SK-N-SH (cell line): ENCODE results near the gene ZNF878. TPM values are rescaled to one million over a fixed set of nuclear protein-coding genes. Genes with fewer than 3 reads are reported as not detected.

Source experiments
- CTCF ChIA-PET: fragments of 300-600, 350-600 bp; formaldehyde crosslinking; extraction: SDS; loops from one replicate; lab custom pipeline; 2021; lab: Yijun Ruan, JAX
- POLR2A ChIA-PET: fragments of 350-600 bp; sonication (Branson Sonifier 250); formaldehyde crosslinking; extraction: SDS; loops from one replicate; lab custom pipeline; 2020; ENCODE audit warnings: antibody characterized with exemption, inconsistent platforms; lab: Yijun Ruan, JAX
- DNase-seq: peaks from one replicate; pipeline ENCODE4 v3.0.0; 2012
- H2AFZ ChIP-seq: fragments of 200-600 bp; sonication (generic); 2 replicates; pipeline ENCODE4 v1.8.1; 2016; ENCODE audit warnings: antibody characterized with exemption, mild to moderate bottlenecking, low read depth
- H3F3A ChIP-seq: fragments of 200-600 bp; sonication (generic); replicated peaks from 2 replicates; pipeline ENCODE3; 2016; ENCODE audit warnings: antibody characterized with exemption, mild to moderate bottlenecking; ENCODE audit not compliant: insufficient read depth
- H3K27ac ChIP-seq, 2 experiments: fragments of 200-500 bp in 1 of 2; fragments of 200-600 bp in 1 of 2; sonication (Bioruptor generic) in 1 of 2; sonication (generic), shearing (Covaris generic) in 1 of 2; 2 replicates each; pipeline versions ENCODE4 v1.5.1 to v1.6.1; 2014 to 2016; ENCODE audit warnings: low read depth in 2 of 2, inconsistent platforms in 1 of 2, low read length in 1 of 2, mild to moderate bottlenecking in 1 of 2, mixed read lengths in 1 of 2
- H3K27me3 ChIP-seq: fragments of 200-600 bp; sonication (generic), shearing (Covaris generic); 2 replicates; pipeline ENCODE4 v1.6.1; 2016; ENCODE audit warnings: mixed run types; ENCODE audit not compliant: insufficient read depth
- H3K36me3 ChIP-seq, 2 experiments: fragments of 200-500 bp in 1 of 2; fragments of 200-600 bp in 1 of 2; sonication (Bioruptor generic) in 1 of 2; sonication (generic) in 1 of 2; replicated peaks in 1 of 2; 2 replicates each; pipeline versions ENCODE3 to v1.5.1; 2014 to 2016; ENCODE audit warnings: low read length in 1 of 2, mild to moderate bottlenecking in 1 of 2; ENCODE audit not compliant: insufficient read depth in 2 of 2, control insufficient read depth in 1 of 2
- H3K4me1 ChIP-seq, 2 experiments: fragments of 200-500 bp in 1 of 2; fragments of 200-600 bp in 1 of 2; sonication (Bioruptor generic) in 1 of 2; sonication (generic), shearing (Covaris generic) in 1 of 2; 2 replicates each; pipeline versions ENCODE4 v1.5.1 to v1.6.1; 2014 to 2016; ENCODE audit warnings: low read depth in 1 of 2, low read length in 1 of 2, mixed run types in 1 of 2; ENCODE audit not compliant: insufficient read depth in 2 of 2, control insufficient read depth in 1 of 2
- H3K4me2 ChIP-seq: fragments of 200-600 bp; sonication (generic), shearing (Covaris generic); 2 replicates; pipeline ENCODE4 v1.6.1; 2017; ENCODE audit warnings: mixed run types
- H3K4me3 ChIP-seq, 2 experiments: fragments of 200-500 bp in 1 of 2; fragments of 200-600 bp in 1 of 2; sonication (Bioruptor generic) in 1 of 2; sonication (generic), shearing (Covaris generic) in 1 of 2; 2 replicates each; pipeline versions ENCODE4 v1.5.1 to v1.8.1; 2014 to 2016; ENCODE audit warnings: low read depth in 2 of 2, inconsistent platforms in 1 of 2, low read length in 1 of 2, mild to moderate bottlenecking in 1 of 2, mixed read lengths in 1 of 2, moderate library complexity in 1 of 2
- H3K79me2 ChIP-seq: fragments of 200-600 bp; sonication (generic); 2 replicates; pipeline ENCODE4 v1.8.1; 2017; ENCODE audit warnings: mild to moderate bottlenecking; ENCODE audit not compliant: insufficient read depth
- H3K9ac ChIP-seq: fragments of 200-600 bp; sonication (generic); 2 replicates; pipeline ENCODE4 v1.6.1; 2017; ENCODE audit warnings: mixed run types
- H3K9me2 ChIP-seq: fragments of 200-600 bp; sonication (generic); 2 replicates; pipeline ENCODE4 v1.6.1; 2017; ENCODE audit warnings: mixed run types
- H3K9me3 ChIP-seq: fragments of 200-600 bp; sonication (generic); 2 replicates; pipeline ENCODE4 v1.6.1; 2017; ENCODE audit warnings: mixed run types, mild to moderate bottlenecking, moderate library complexity
- H4K20me1 ChIP-seq: fragments of 200-600 bp; sonication (generic); 2 replicates; pipeline ENCODE4 v1.6.1; 2017; ENCODE audit warnings: mild to moderate bottlenecking, mixed run types; ENCODE audit not compliant: insufficient read depth
- ELF1 ChIP-seq: IDR thresholded peaks from 2 replicates; pipeline ENCODE4 v1.4.0; 2012
- FOXJ3 ChIP-seq: sonication (generic); formaldehyde crosslinking; IDR thresholded peaks from 2 replicates; pipeline ENCODE4 v1.5.1; 2020; ENCODE audit warnings: mild to moderate bottlenecking, missing genetic modification reagents
- FOXM1 ChIP-seq: IDR thresholded peaks from 2 replicates; pipeline ENCODE4 v1.4.0; 2012; ENCODE audit warnings: low read depth, mild to moderate bottlenecking
- GABPA ChIP-seq: IDR thresholded peaks from 2 replicates; pipeline ENCODE4 v1.4.0; 2012; ENCODE audit warnings: low read depth, mild to moderate bottlenecking
- GATA2 ChIP-seq: sonication (generic); formaldehyde crosslinking; IDR thresholded peaks from 2 replicates; pipeline ENCODE4 v1.5.0; 2020; ENCODE audit warnings: mild to moderate bottlenecking, missing genetic modification reagents
- IRF3 ChIP-seq: fragments of 150-350 bp; IDR thresholded peaks from 2 replicates; pipeline ENCODE4 v1.6.1; 2016; ENCODE audit warnings: mild to moderate bottlenecking, low read depth, low read length
- MXI1 ChIP-seq: IDR thresholded peaks from 2 replicates; pipeline ENCODE4 v1.6.1; 2012; ENCODE audit warnings: mild to moderate bottlenecking, low read depth, low read length, improper control_type of control experiment
- NRF1 ChIP-seq: IDR thresholded peaks from 2 replicates; pipeline ENCODE4 v1.6.1; 2012; ENCODE audit warnings: low read depth, mild to moderate bottlenecking, low read length
- POLR2AphosphoS5 ChIP-seq: IDR thresholded peaks from 2 replicates; pipeline ENCODE4 v1.6.1; 2012; ENCODE audit warnings: low read depth, low read length
- RAD21 ChIP-seq: IDR thresholded peaks from 2 replicates; pipeline ENCODE4 v1.6.1; 2012; ENCODE audit warnings: mild to moderate bottlenecking, low read length
- RCOR1 ChIP-seq: fragments of 150-350 bp; IDR thresholded peaks from 2 replicates; pipeline ENCODE4 v1.6.1; 2017; ENCODE audit warnings: antibody characterized with exemption, low read length
- REST ChIP-seq: IDR thresholded peaks from 2 replicates; pipeline ENCODE4 v1.6.1; 2012; ENCODE audit warnings: mild to moderate bottlenecking, low read depth, low read length, moderate library complexity
- RFX5 ChIP-seq: IDR thresholded peaks from 2 replicates; pipeline ENCODE4 v1.6.1; 2012; ENCODE audit warnings: mild to moderate bottlenecking, improper control_type of control experiment, low read length
- SIN3A ChIP-seq: IDR thresholded peaks from 2 replicates; pipeline ENCODE4 v1.6.1; 2012; ENCODE audit warnings: low read depth, mild to moderate bottlenecking, low read length, moderate library complexity, borderline replicate concordance
- USF1 ChIP-seq: IDR thresholded peaks from 2 replicates; pipeline ENCODE4 v1.4.0; 2012; ENCODE audit warnings: low read depth, borderline replicate concordance
- USF2 ChIP-seq: fragments of 150-350 bp; IDR thresholded peaks from 2 replicates; pipeline ENCODE4 v1.6.1; 2017; ENCODE audit warnings: antibody characterized with exemption, low read length, low read depth, borderline replicate concordance
- ZBTB33 ChIP-seq: IDR thresholded peaks from 2 replicates; pipeline ENCODE4 v1.4.0; 2012; ENCODE audit warnings: low read depth, borderline replicate concordance
- WGBS: methylation state at CpG from one replicate; pipeline ENCODE4 v1.1.6; 2017; ENCODE audit warnings: low lambda C conversion rate; 5-methylcytosine and 5-hydroxymethylcytosine counted together
- polyA plus RNA-seq, 3 experiments: library from polyadenylated mRNA; depleted of rRNA; stranded (reverse); fragments of >200 nt; gene quantifications; 2 replicates each; pipeline ENCODE4 v1.2.3, GENCODE V29; 2012

ZNF878 gene
- polyA plus RNA-seq, 1 of the 3 experiments (the other 2 are of a cell fraction) = 0.05 TPM

- TF ChIP-seq REST (no peak), RAD21 (no peak), FOXM1 (no peak), FOXJ3 (no peak), ZBTB33 (no peak), RCOR1 (no peak), MXI1 (peak; percentile 32; the same call in 1 of the 2 replicates)
Measured at GRCh38 chr19:12052497-12053169, at the start of gene ZNF878 (continued).

GRCh38 chr19:12098040-12098439, 45.3 kb upstream of the ZNF878 start:
- CTCF ChIA-PET = interaction anchor here (0.8 to 2.1 kb wide), 3 partner anchors 15 to 42 kb away, joined by 3 to 7 read pairs (median 3); partner anchors contain the start of gene ZNF20
- POLR2A ChIA-PET = no interaction called here
- DNase-seq = no peak

More at GRCh38 chr19:12098040-12098439, 45.3 kb upstream of the ZNF878 start:
- no peaks in the 10 kb centered on the region for H4K20me1 ChIP-seq
- H3K79me2 ChIP-seq = no peaks in the 10 kb centered on the region
- H3K9me2 ChIP-seq = no peaks in the 10 kb centered on the region
- H3K4me1 ChIP-seq = no peaks in the 10 kb centered on the region
- 31% methylated on average over 9 of the region's 9 CpGs for WGBS
- no peaks in the 10 kb centered on the region for H3F3A ChIP-seq
- no peak overlapping the region for H3K9ac ChIP-seq
- TF ChIP-seq RCOR1 = no peak
- TF ChIP-seq USF2 = no peak
- no peak for TF ChIP-seq USF1
- TF ChIP-seq POLR2AphosphoS5 = no peak
- TF ChIP-seq SIN3A = no peak
- TF ChIP-seq GABPA = no peak
- TF ChIP-seq FOXJ3 = no peak
- TF ChIP-seq GATA2 (CRISPR knock-in tag) = no peak
- TF ChIP-seq ELF1 = no peak
- TF ChIP-seq NRF1 = no peak
- TF ChIP-seq RAD21 = no peak
- TF ChIP-seq IRF3 = no peak
- no peak for TF ChIP-seq RFX5
- no peaks in the 10 kb centered on the region for H3K36me3 ChIP-seq
- no peak overlapping the region for H3K4me2 ChIP-seq
- no peak overlapping the region for H3K4me3 ChIP-seq
- no peak overlapping the region for H3K27ac ChIP-seq
- no peak overlapping the region for H2AFZ ChIP-seq
- no peaks in the 10 kb centered on the region for H3K9me3 ChIP-seq
- H3K27me3 ChIP-seq = no peaks in the 10 kb centered on the region
